Effector memory CD4-positive, alpha-beta T cell (primary cell): Measurements from ENCODE around the gene MCF2L.

Experiments used
- DNase-seq, 3 donors: peaks; one replicate each; pipeline ENCODE4 v3.0.0-alpha.2; 2020
- H3K27ac ChIP-seq: 2 replicates; pipeline ENCODE4 v1.7.0; 2013; ENCODE audit warnings: mild to moderate bottlenecking, low read length, moderate library complexity; ENCODE audit not compliant: insufficient read depth, poor library complexity, severe bottlenecking
- H3K27me3 ChIP-seq: replicated peaks from 2 replicates; pipeline ENCODE4 v1.7.0; 2013; ENCODE audit warnings: mild to moderate bottlenecking, low read length; ENCODE audit not compliant: insufficient read depth, control insufficient read depth, poor library complexity, severe bottlenecking
- H3K36me3 ChIP-seq: 2 replicates; pipeline ENCODE4 v1.7.0; 2013; ENCODE audit warnings: mild to moderate bottlenecking, low read length, moderate library complexity; ENCODE audit not compliant: control insufficient read depth, insufficient read depth
- H3K4me1 ChIP-seq: 2 replicates; pipeline ENCODE4 v1.7.0; 2013; ENCODE audit warnings: low read length, mild to moderate bottlenecking; ENCODE audit not compliant: control insufficient read depth, insufficient read depth, poor library complexity, severe bottlenecking
- H3K4me3 ChIP-seq: 2 replicates; pipeline ENCODE4 v1.7.0; 2013; ENCODE audit warnings: low read length, low read depth, mild to moderate bottlenecking; ENCODE audit not compliant: insufficient read depth, poor library complexity, severe bottlenecking
- H3K9me3 ChIP-seq: 2 replicates; pipeline ENCODE4 v1.7.0; 2013; ENCODE audit warnings: mild to moderate bottlenecking, low read length, moderate library complexity; ENCODE audit not compliant: control insufficient read depth

Gene MCF2L

DNA sequence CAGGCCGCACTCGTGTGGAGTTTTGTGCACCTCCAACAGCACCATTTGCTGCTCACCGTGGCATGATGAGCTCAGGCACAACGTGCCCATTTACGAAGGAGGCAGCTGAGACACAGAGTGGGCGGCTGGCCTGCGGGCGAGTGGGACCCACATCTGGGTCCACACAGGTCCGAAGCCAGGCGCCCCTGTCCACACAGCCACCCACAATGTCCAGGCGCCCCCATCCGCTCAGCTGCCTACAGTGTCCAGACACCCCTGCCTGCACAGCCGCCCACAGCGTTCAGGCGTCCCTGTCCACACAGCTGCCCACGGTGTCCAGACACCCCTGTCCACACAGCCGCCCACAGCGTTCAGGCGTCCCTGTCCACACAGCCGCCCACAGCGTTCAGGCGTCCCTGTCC lies 94.1 kb downstream of the MCF2L start:
- H3K4me1 ChIP-seq = no peaks in the 10 kb centered on the region
- no peaks in the 10 kb centered on the region for H3K9me3 ChIP-seq
- H3K27me3 ChIP-seq = no peaks in the 10 kb centered on the region
- no peak overlapping the region for H3K4me3 ChIP-seq
- DNase-seq = no peak
- H3K27ac ChIP-seq = no peak overlapping the region
- peaks cover 3% of the 10 kb centered on the region for H3K36me3 ChIP-seq

DNA sequence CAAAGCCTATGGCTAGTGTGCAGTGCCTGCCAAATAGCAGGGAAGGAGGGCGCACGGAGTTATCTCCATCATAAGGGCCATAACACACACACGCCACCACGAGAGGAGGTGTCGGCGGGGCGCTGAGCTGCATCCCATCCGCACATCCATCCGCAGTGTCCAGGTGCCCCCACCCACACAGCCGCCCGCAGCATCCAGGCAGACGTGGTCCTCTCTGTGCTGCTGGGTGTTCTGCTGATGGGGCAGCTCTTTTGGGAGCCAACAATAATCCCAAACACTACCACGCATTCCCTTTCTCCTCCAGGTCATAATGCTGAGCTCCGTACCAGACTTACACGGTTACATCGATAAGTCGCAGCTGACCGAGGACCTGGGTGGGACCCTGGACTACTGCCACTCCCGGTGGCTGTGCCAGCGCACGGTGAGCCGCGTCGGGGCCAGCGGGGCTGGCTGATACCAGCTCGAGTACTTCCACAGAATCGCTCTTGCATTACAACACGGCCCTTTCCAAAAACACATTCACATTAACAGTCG lies 95.1 kb downstream of the MCF2L start:
- peaks cover 3% of the 10 kb centered on the region for H3K36me3 ChIP-seq
- no peaks in the 10 kb centered on the region for H3K4me1 ChIP-seq
- no peak overlapping the region for H3K27ac ChIP-seq
- H3K9me3 ChIP-seq = no peaks in the 10 kb centered on the region
- no peak overlapping the region for H3K4me3 ChIP-seq
- H3K27me3 ChIP-seq = no peaks in the 10 kb centered on the region
- no peak for DNase-seq

DNA sequence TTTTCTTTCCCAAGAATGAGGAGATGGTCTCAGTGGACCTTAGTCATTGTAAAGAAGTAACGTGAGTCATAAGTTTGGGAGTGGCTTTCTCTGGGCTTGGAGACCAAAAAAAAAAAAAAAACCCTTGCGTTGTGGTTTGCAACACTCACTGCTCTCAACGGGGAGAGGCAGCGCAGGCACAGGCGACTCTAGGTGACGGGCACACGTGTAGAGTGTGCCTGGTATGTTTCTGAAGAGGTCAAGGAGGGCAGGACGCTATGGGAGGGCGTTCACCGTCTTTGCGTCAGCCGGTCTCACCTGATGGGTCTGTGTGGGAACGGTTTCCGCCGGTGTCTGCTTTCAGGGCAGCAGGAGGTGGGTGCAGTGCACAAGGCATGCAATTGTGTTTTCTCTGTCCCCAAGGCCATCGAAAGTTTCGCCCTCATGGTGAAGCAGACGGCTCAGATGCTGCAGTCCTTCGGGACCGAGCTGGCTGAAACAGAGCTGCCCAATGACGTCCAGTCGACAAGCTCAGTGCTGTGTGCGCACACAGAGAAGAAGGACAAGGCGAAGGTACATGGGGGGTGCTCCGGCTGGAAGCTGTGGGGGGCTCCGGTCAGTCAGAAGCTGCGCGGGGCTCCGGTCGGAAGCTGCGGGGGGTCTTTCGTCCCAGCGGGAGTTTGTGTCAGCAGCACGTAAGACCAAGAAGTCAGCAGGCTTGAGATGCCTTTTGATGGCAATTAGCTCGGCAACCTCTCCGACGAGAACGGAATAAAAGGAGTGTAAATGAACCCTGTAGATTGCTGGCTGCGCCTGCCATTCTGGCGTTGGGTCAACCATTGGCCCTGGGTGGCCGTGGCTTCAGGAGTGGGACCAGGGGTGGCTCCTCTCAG lies 95.8 kb downstream of the MCF2L start:
- Histone ChIP-seq H3K36me3 (peaks cover 3% of the 10 kb centered on the region), H3K27me3 (no peaks in the 10 kb centered on the region), H3K4me1 (no peaks in the 10 kb centered on the region), H3K27ac (no peak overlapping the region), H3K4me3 (no peak overlapping the region), H3K9me3 (no peaks in the 10 kb centered on the region)
- DNase-seq = no peak

DNA sequence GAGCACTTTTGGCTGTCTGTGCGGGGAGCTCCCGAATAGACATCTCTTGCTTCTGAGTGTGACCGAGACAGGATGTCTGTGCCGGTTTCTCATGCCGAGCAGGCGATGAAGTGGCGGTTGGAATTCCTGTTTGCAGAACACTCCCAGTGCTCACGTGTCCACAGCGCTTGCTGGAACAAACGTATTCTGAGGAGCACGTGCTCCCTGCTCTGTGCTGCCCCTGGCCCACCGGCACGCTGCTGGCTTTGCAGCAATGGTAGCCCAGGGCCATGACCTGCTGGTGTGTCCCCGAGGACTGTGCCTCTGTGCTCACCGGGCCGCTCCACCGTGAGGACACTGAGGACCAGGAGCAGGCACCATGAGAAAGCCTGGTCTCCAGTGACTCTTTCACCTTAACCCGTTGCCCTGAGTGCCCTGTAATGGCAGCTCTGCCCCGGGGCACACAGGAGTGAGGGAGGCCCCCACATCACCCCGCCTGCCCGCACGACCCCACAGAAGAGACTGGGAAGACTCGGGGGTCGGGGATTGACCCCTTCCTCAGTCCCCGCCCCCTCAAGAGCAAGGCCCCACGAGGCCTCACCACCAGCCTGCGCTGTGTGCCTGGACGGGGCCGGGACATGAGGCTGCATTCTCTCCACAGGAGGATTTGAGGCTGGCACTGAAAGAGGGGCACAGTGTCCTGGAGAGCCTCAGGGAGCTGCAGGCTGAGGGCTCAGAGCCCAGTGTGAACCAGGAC lies 96.6 kb downstream of the MCF2L start:
- no peak overlapping the region for H3K4me3 ChIP-seq
- no peaks in the 10 kb centered on the region for H3K4me1 ChIP-seq
- H3K27me3 ChIP-seq = no peaks in the 10 kb centered on the region
- no peak for DNase-seq
- H3K9me3 ChIP-seq = no peaks in the 10 kb centered on the region
- no peak overlapping the region for H3K27ac ChIP-seq
- peaks cover 3% of the 10 kb centered on the region for H3K36me3 ChIP-seq

DNA sequence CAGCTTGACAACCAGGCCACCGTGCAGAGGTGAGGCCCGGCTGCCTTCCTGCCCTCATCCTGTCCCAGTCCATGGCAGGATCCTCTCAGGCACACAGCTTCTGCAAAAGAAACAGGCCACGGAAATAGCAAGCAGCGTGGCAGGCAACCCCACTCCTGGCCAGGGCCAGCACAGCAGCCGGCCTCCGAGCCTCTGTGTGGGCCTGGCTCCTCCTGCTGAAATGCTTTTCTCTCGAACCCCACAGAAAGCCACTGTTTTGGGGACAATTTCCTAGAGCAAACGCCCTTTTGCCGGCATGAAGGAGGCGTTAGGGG lies 97.1 kb downstream of the MCF2L start:
- no peak for DNase-seq
- Histone ChIP-seq H3K9me3 (no peaks in the 10 kb centered on the region), H3K36me3 (peaks cover 3% of the 10 kb centered on the region), H3K4me3 (no peak overlapping the region), H3K27ac (no peak overlapping the region), H3K27me3 (no peaks in the 10 kb centered on the region), H3K4me1 (no peaks in the 10 kb centered on the region)

DNA sequence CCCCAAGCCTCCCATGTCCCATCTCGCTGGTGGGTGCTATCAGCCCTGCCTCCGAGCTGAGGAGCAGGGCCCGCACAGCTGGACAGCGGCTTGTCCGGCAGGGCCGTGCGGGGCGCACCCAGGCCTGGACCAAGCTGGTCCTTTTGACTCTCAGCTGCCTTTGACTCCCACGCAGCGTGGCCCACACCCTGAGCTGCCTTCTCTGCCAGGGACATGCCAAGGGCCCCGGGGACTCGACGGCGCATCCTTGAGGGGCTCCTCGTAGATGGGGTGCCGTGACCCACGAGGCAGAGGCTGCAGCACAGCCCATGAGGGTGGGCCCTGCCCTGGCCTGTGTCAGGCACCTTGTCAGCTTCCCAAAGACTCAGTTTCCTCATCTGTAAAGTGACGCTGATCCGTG lies 97.7 kb downstream of the MCF2L start:
- no peak for DNase-seq
- Histone ChIP-seq H3K4me1 (no peaks in the 10 kb centered on the region), H3K27me3 (no peaks in the 10 kb centered on the region), H3K36me3 (peaks cover 3% of the 10 kb centered on the region), H3K4me3 (no peak overlapping the region), H3K27ac (no peak overlapping the region), H3K9me3 (no peaks in the 10 kb centered on the region)

DNA sequence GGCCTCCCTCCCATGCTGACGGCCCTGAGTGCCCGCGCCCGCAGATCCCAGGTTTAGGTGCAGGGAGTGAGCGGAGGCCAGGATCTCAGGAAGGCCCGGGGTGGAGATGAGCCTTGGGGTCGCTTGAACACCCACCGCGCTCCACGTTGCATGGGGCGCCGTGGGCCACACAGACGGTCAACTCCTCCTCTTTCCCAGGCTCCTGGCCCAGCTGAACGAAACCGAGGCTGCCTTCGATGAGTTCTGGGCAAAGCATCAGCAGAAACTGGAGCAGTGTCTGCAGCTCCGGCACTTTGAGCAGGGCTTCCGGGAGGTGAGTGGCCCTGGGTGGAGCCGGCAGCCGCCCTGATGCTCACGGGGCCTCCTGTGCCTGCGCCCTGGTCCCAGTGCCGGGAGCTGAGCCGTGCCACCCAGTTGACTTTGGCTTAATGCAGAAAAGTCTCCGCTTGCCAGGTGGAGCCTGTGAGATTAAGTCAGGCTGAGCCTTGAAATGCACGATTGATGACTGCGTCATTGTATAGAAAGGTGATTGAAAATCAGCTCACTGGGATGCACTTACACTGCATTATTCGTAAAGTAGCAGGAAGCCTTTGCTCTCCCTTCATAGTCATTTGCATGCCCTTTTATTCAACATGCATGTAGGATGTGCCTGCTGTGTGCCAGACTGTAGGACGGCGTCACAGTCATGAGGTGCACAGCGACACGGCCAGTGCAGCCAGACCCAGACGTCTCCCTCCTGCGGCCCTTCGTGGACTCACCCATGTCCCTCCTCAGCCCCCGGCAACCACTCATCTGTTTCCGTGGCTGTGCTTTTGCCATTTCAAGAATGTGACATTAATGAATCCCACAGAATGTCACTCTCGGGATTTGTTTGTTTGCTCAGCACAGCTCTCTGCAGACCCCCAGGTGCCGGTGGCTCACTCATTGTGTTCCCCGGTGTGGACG lies 101.1 kb downstream of the MCF2L start:
- H3K36me3 ChIP-seq = no peaks in the 10 kb centered on the region
- H3K27ac ChIP-seq = no peak overlapping the region
- no peaks in the 10 kb centered on the region for H3K9me3 ChIP-seq
- no peaks in the 10 kb centered on the region for H3K27me3 ChIP-seq
- DNase-seq = no peak
- H3K4me3 ChIP-seq = no peak overlapping the region
- no peaks in the 10 kb centered on the region for H3K4me1 ChIP-seq

DNA sequence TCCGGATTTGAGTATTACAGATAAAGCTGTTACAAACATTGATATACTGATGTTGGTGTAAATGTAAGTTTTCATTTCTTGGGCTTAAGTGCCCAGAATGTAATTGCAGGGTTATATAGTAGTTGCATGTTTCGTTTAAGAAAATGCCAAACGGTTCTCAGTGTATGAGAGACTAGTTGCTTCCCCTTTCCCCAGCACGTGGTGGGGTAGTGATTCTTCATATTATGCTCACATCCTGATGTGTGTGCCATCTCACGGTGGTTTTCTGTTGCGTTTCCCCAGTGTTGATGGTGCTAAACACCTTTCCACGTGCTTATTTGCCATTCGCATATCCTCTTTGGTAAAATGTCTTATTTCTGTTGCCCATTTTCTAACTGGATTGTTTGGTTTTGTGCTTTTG lies 101.8 kb downstream of the MCF2L start:
- Histone ChIP-seq H3K36me3 (no peaks in the 10 kb centered on the region), H3K9me3 (no peaks in the 10 kb centered on the region), H3K4me1 (no peaks in the 10 kb centered on the region), H3K27ac (no peak overlapping the region), H3K4me3 (no peak overlapping the region), H3K27me3 (no peaks in the 10 kb centered on the region)
- no peak for DNase-seq

DNA sequence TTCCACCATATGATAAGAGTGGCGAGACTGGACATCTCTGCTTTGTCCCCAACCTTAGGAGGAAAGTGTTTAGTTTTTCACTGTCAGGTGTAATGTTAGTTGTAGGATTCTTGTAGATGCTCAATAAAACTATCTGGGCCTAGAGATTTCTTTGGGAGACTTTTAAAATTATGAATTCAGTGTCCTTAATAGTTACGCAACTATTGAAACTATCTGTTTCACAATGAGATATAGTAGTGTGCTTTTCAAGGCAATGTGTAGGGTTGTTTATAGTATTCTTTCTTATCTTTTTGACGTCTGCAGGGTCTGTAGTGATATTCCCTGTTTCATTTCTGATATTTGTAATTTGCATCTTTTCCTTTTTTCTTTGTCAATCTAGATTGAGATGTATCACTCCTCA lies 103.4 kb downstream of the MCF2L start:
- Histone ChIP-seq H3K27me3 (no peaks in the 10 kb centered on the region), H3K27ac (no peak overlapping the region), H3K4me3 (no peak overlapping the region), H3K9me3 (no peaks in the 10 kb centered on the region), H3K4me1 (no peaks in the 10 kb centered on the region), H3K36me3 (no peaks in the 10 kb centered on the region)
- DNase-seq = no peak
